NCI-H1436 (cell line): Measurements from ENCODE around the gene IGSF21.

Source experiments
- DNase-seq: peaks from one replicate; lab custom pipeline; 2025; lab: John Stamatoyannopoulos, UW

IGSF21 gene

DNA sequence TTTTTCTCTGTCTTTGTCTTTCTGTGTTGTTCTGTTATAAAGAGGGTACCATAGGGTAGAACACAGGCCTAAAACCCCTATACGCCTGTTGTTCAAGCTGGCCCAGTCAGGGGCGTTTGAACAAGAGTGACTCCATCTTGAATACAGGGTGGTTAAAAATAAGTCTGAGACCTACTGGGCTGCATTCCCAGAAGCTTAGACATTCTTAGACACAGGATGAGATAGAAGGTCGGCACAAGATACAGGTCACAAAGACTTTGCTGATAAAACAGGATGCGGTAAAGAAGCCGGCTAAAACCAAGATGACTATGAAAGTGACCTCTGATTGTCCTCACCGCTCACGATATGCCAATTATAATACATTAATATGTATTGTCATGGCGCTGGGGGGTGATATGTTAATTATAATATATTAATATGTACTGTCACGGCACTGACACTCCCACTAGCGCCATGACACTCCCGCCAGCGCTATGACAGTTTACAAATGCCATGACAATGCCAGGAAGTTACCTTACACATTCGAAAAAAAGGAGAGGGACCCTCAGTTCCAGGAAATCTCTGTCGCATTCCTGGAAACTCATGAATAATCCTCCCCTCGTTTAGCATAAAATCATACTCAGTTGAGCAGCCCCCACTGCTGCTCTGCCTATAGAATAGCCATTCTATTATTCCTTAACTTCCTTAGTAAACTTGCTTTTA lies 314.6 kb downstream of the IGSF21 start:
- no peak for DNase-seq

DNA sequence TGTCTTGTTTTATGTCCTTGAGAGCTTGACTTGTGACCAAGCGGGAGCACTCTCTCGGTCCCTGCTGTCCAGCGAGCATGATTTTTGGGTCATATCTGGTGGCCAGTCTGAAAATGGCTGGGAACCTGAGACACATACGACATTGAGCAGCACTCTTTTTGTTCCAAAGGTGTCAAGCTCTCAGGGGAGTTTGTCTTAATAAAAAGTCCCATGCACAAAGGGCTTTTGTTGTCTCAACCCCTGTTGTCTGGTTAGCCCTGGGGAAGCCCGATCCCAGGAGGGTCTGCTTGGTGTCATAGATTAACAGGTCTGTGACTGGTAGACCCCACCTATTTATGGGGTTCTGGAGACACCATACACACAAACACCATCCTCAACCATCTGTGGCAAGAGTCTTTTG lies 315.4 kb downstream of the IGSF21 start:
- no peak for DNase-seq

DNA sequence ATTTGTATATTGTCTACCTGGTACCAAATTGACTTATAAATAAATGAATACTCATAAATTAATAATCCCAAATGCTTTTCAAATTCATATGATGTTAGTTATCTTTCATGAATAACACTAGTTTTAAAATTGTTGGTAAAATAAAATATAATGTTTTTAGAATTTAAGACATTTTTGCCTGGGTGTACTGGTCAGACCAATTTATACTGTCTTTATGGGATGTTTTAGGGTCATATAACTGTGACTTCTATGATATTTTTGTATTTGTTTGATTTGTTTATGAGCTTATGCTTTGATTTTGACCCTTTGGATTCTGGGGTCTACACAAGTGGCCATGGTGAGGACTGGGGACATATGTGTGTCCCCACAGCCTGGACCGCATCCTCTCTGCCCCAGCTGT lies 319.0 kb downstream of the IGSF21 start:
- DNase-seq = no peak
